ENCODE measurements around the gene COL23A1. TPM values are rescaled to one million over a fixed set of nuclear protein-coding genes. Genes with fewer than 3 reads are reported as not detected.

Gene COL23A1
- total and polyA plus RNA-seq, 2 of the 8 experiments (the other 6 are each of a cell fraction or from before 2014, with no cell fraction given) = 3.1 to 4.7 TPM

DNA sequence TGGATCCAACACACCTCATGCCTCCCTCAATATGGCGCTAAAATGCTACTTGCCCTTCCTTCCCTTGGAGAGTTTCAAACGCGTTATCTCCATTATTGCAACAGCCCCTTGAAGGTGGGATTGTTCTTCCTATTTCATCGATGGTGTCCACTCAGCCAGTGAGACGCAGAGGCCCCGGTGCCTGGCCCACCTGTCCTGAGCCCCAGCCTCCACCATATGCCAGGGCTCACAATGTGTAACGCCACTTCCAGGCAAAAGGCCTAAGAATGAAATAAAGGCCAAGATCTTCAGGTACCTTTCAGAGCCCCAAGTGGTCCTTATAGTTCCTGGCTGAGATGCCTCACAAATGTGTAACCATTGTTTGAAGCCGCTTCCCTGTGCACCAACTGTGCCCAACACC lies 186.8 kb downstream of the COL23A1 start:
- Histone ChIP-seq H4K91ac (replicated peaks; ENCODE audit: insufficient read length, low read length) (no peak overlapping the region), H3K56ac (replicated peaks; ENCODE audit: insufficient read length, low read depth, low read length) (no peak overlapping the region), H3K4me2 (ENCODE audit: insufficient read depth in 1 of 2, low read depth in 2 of 2, low read length in 2 of 2) (no peak overlapping the region), H2BK12ac (ENCODE audit: low read depth, low read length) (no peak overlapping the region), H3K9ac (replicated peaks in 1 of 4; ENCODE audit: extremely low read depth in 1 of 4, low read depth in 3 of 4, low read length in 3 of 4) (no peak overlapping the region), H3K14ac (ENCODE audit: insufficient read length) (no peak overlapping the region), H4K20me1 (replicated peaks in 1 of 2; ENCODE audit: control insufficient read depth in 1 of 2, insufficient read depth in 2 of 2, low read length in 2 of 2) (no peaks in the 10 kb centered on the region), H2BK120ac (replicated peaks; ENCODE audit: low read depth, low read length) (no peak overlapping the region), H2BK15ac (ENCODE audit: low read length) (no peak overlapping the region), H2BK20ac (ENCODE audit: low read length) (no peak overlapping the region), H3K27me3 (replicated peaks in 1 of 4; ENCODE audit: control insufficient read depth in 3 of 4, extremely low read depth in 1 of 4, insufficient read depth in 3 of 4, low read length in 3 of 4) (no peaks in the 10 kb centered on the region), H4K8ac (ENCODE audit: extremely low read depth, insufficient read depth, low read length) (no peak overlapping the region), H3K79me2 (ENCODE audit: control insufficient read depth in 1 of 2, insufficient read depth in 2 of 2, low read length in 2 of 2) (no peaks in the 10 kb centered on the region), H4K5ac (ENCODE audit: insufficient read length, low read depth, low read length) (no peak overlapping the region), H3K4me3 (ENCODE audit: extremely low read depth in 1 of 4, insufficient read depth in 2 of 4, low read depth in 3 of 4, low read length in 4 of 4) (no peak overlapping the region), H3K27ac (ENCODE audit: low read depth, low read length) (no peak overlapping the region), H3K18ac (ENCODE audit: extremely low read depth, low read length) (no peak overlapping the region), H3K23me2 (ENCODE audit: low read depth, low read length) (no peaks in the 10 kb centered on the region), H3K4ac (replicated peaks; ENCODE audit: insufficient read length, low read depth, low read length) (no peak overlapping the region), H3K9me3 (ENCODE audit: insufficient read depth in 2 of 2, low read depth in 1 of 2, low read length in 1 of 2) (no peaks in the 10 kb centered on the region), H3K79me1 (ENCODE audit: low read depth, low read length) (no peaks in the 10 kb centered on the region), H3K4me1 (replicated peaks in 1 of 4; ENCODE audit: control insufficient read depth in 3 of 4, insufficient read depth in 4 of 4, low read length in 3 of 4) (peaks cover 0 to 7% (median 2%) of the 10 kb centered on the region in 4 experiments; a peak in 4 of 7 replicates), H2BK5ac (ENCODE audit: low read depth, low read length) (no peak overlapping the region), H2AFZ (ENCODE audit: low read length) (no peak overlapping the region), H2AK5ac (ENCODE audit: low read depth, low read length) (no peak overlapping the region), H3K23ac (ENCODE audit: insufficient read length) (no peak overlapping the region), H3K36me3 (ENCODE audit: control insufficient read depth in 2 of 4, insufficient read depth in 4 of 4, low read length in 3 of 4) (no peaks in the 10 kb centered on the region)
- 89% methylated on average over 8 of the region's 8 CpGs; no CpG with 5 or more reads in 1 of the 2 experiments for WGBS, 2 experiments (ENCODE audit: extremely low coverage in 1 of 2, insufficient coverage in 1 of 2, insufficient read length in 1 of 2, insufficient replicate concordance in 2 of 2, low coverage in 1 of 2, low lambda C conversion rate in 2 of 2, missing lambda C conversion rate in 1 of 2)
- TF ChIP-seq CHD1 (IDR thresholded peaks at IDR 0.05; ENCODE audit: low read depth, low read length) = no peak
- TF ChIP-seq, protein P1, sequence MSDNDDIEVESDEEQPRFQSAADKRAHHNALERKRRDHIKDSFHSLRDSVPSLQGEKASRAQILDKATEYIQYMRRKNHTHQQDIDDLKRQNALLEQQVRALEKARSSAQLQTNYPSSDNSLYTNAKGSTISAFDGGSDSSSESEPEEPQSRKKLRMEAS (IDR thresholded peaks at IDR 0.05) = no peak
- no peak for TF ChIP-seq TBP (IDR thresholded peaks at IDR 0.05; ENCODE audit: low read depth, low read length)
- no peak for TF ChIP-seq GABPA (IDR thresholded peaks at IDR 0.05; ENCODE audit: borderline replicate concordance, insufficient read depth, low read length)
- no peak for TF ChIP-seq SIRT6 (IDR thresholded peaks at IDR 0.05; ENCODE audit: low read length)
- no peak for TF ChIP-seq BACH1 (IDR thresholded peaks at IDR 0.05; ENCODE audit: low read length)
- TF ChIP-seq KDM1A (IDR thresholded peaks at IDR 0.05; ENCODE audit: borderline replicate concordance, low read length) = no peak
- no peak for TF ChIP-seq ZNF274 (IDR thresholded peaks at IDR 0.05; ENCODE audit: borderline replicate concordance, extremely low read depth, low read length)
- no peak for TF ChIP-seq SIX5 (IDR thresholded peaks at IDR 0.05; ENCODE audit: low read depth, low read length)
- TF ChIP-seq TEAD4 (IDR thresholded peaks at IDR 0.05; ENCODE audit: low read depth, low read length) = no peak
- ChIA-PET POLR2A (ENCODE audit: partially characterized antibody) (no interaction called here), CTCF (ENCODE audit: partially characterized antibody) (no interaction called here)
- FAIRE-seq (no peak), DNase-seq (ENCODE audit: low read depth in 1 of 2, low spot score in 2 of 2) (no peak)

All from H1 (cell line).